ENCODE measurements around the gene DDX55. TPM values are rescaled to one million over a fixed set of nuclear protein-coding genes. Genes with fewer than 3 reads are reported as not detected.

DDX55 gene
- total and polyA plus RNA-seq, 2 donors (not counting 1 experiment from before 2014, with no cell fraction given): 11.2 to 14.9 TPM

DNA sequence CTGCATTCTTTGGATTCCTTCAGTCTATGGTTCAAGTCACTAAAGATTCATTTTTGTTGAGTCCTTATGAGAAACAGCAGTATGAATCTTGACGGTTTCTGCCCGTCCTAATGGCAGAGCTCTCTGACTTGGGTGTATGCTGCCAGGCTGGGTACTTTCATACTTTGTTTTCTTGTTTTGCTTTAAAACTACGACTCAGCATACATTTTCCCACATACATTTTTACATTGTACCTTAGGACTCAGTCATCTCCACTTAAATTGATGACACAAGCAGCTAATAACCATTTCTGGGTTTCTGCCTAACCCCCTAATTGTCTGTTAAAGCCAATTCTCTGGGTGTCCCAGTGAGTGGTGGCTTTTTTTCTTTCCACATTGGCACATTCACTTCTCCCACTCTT, 4.8 kb upstream of the DDX55 start:
- Histone ChIP-seq H2AFZ (ENCODE audit: low read length) (no peak overlapping the region), H3K4me2 (ENCODE audit: extremely low read depth, insufficient read depth, low read length) (no peak overlapping the region), H3K4me1 (ENCODE audit: control insufficient read depth, extremely low read depth, insufficient read depth, low read length) (no peaks in the 10 kb centered on the region), H3K27ac (ENCODE audit: insufficient read depth, low read length) (no peak overlapping the region), H3K9ac (ENCODE audit: insufficient read depth, low read length) (no peak overlapping the region), H3K4me3 (replicated peaks in 1 of 4; ENCODE audit: control extremely low read depth in 1 of 4, insufficient read depth in 1 of 4, low read depth in 3 of 4, low read length in 4 of 4) (no peak overlapping the region), H3K9me3 (ENCODE audit: control insufficient read depth, insufficient read depth, low read depth, low read length) (no peaks in the 10 kb centered on the region), H3K36me3 (ENCODE audit: control insufficient read depth, insufficient read depth, low read length) (peaks cover 5% of the 10 kb centered on the region), H3K27me3 (ENCODE audit: control insufficient read depth, insufficient read depth, low read length) (no peaks in the 10 kb centered on the region), H3K79me2 (ENCODE audit: control insufficient read depth, insufficient read depth, low read length) (peaks cover 30% of the 10 kb centered on the region), H4K20me1 (ENCODE audit: control insufficient read depth, extremely low read depth, insufficient read depth, low read length) (no peaks in the 10 kb centered on the region)
- DNase-seq (ENCODE audit: low read depth in 2 of 2): no peak
- TF ChIP-seq, protein P1, sequence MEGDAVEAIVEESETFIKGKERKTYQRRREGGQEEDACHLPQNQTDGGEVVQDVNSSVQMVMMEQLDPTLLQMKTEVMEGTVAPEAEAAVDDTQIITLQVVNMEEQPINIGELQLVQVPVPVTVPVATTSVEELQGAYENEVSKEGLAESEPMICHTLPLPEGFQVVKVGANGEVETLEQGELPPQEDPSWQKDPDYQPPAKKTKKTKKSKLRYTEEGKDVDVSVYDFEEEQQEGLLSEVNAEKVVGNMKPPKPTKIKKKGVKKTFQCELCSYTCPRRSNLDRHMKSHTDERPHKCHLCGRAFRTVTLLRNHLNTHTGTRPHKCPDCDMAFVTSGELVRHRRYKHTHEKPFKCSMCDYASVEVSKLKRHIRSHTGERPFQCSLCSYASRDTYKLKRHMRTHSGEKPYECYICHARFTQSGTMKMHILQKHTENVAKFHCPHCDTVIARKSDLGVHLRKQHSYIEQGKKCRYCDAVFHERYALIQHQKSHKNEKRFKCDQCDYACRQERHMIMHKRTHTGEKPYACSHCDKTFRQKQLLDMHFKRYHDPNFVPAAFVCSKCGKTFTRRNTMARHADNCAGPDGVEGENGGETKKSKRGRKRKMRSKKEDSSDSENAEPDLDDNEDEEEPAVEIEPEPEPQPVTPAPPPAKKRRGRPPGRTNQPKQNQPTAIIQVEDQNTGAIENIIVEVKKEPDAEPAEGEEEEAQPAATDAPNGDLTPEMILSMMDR (conservative IDR thresholded peaks at IDR 0.05 in 1 of 2, IDR thresholded peaks at IDR 0.05 in 1 of 2; ENCODE audit: low read depth in 1 of 2, low read length in 2 of 2): no peak
- TF ChIP-seq EZH2 (IDR thresholded peaks at IDR 0.05; ENCODE audit: low read length, missing control alignments): no peak

DNA sequence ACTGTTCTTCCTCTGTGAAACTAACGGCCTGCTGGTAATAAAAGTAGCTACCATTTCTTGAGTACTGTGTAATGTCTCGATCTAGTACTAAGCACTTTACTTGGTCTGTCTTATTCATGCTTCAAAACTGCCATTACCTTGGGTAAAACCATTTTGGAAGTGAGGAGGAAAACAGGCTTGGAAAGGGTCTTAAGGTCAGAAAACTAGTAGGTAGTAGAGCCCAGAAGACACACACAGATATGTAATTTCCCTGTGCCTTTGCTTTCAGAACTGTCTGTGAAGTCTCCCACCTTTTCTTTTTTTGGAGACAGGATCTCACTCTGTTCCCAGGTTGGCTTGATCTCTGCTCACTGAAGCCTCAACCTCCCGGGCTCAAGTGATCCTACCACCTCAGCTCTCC, 3.4 kb upstream of the DDX55 start:
- Histone ChIP-seq H3K9ac (ENCODE audit: insufficient read depth, low read length) (no peak overlapping the region), H3K4me2 (ENCODE audit: extremely low read depth, insufficient read depth, low read length) (no peak overlapping the region), H2AFZ (ENCODE audit: low read length) (no peak overlapping the region), H3K79me2 (ENCODE audit: control insufficient read depth, insufficient read depth, low read length) (peaks cover 35% of the 10 kb centered on the region), H3K27me3 (ENCODE audit: control insufficient read depth, insufficient read depth, low read length) (no peaks in the 10 kb centered on the region), H4K20me1 (ENCODE audit: control insufficient read depth, extremely low read depth, insufficient read depth, low read length) (no peaks in the 10 kb centered on the region), H3K36me3 (ENCODE audit: control insufficient read depth, insufficient read depth, low read length) (peaks cover 3% of the 10 kb centered on the region), H3K4me1 (ENCODE audit: control insufficient read depth, extremely low read depth, insufficient read depth, low read length) (no peaks in the 10 kb centered on the region), H3K9me3 (ENCODE audit: control insufficient read depth, insufficient read depth, low read depth, low read length) (no peaks in the 10 kb centered on the region), H3K27ac (ENCODE audit: insufficient read depth, low read length) (no peak overlapping the region), H3K4me3 (replicated peaks in 1 of 4; ENCODE audit: control extremely low read depth in 1 of 4, insufficient read depth in 1 of 4, low read depth in 3 of 4, low read length in 4 of 4) (no peak overlapping the region)
- no peak for DNase-seq (ENCODE audit: low read depth in 2 of 2)
- TF ChIP-seq EZH2 (IDR thresholded peaks at IDR 0.05; ENCODE audit: low read length, missing control alignments): no peak
- TF ChIP-seq, protein P1 (conservative IDR thresholded peaks at IDR 0.05 in 1 of 2, IDR thresholded peaks at IDR 0.05 in 1 of 2; ENCODE audit: low read depth in 1 of 2, low read length in 2 of 2): no peak

DNA sequence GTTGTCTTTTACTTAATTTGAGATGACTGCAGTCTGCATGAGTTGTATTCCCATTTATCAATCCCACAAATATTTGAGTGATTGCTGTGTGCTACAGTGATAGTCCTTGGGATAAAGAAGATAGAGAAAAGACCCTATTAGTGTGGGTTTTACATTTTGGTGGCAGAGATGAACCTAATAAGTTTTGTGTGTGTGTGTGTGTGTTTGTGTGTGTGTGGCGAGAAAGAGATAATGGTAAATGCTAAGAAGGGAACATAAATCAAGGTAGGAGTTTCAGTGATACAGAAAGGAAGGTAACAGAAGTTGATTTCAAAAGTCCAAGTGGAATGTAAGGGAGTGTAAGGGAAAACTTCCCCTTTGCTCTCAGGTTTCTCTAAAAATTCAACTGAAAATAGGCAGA, 2.6 kb upstream of the DDX55 start:
- peaks cover 38% of the 10 kb centered on the region for H3K79me2 ChIP-seq (ENCODE audit: control insufficient read depth, insufficient read depth, low read length)

More for the DNA sequence above, 2.6 kb upstream of the DDX55 start:
- Histone ChIP-seq H3K9ac (ENCODE audit: insufficient read depth, low read length) (no peak overlapping the region), H3K4me2 (ENCODE audit: extremely low read depth, insufficient read depth, low read length) (no peak overlapping the region), H3K36me3 (ENCODE audit: control insufficient read depth, insufficient read depth, low read length) (peaks cover 3% of the 10 kb centered on the region), H3K9me3 (ENCODE audit: control insufficient read depth, insufficient read depth, low read depth, low read length) (no peaks in the 10 kb centered on the region), H3K4me3 (replicated peaks in 1 of 4; ENCODE audit: control extremely low read depth in 1 of 4, insufficient read depth in 1 of 4, low read depth in 3 of 4, low read length in 4 of 4) (no peak overlapping the region), H3K27me3 (ENCODE audit: control insufficient read depth, insufficient read depth, low read length) (no peaks in the 10 kb centered on the region), H3K27ac (ENCODE audit: insufficient read depth, low read length) (no peak overlapping the region), H4K20me1 (ENCODE audit: control insufficient read depth, extremely low read depth, insufficient read depth, low read length) (no peaks in the 10 kb centered on the region), H2AFZ (ENCODE audit: low read length) (no peak overlapping the region), H3K4me1 (ENCODE audit: control insufficient read depth, extremely low read depth, insufficient read depth, low read length) (no peaks in the 10 kb centered on the region)
- TF ChIP-seq, protein P1 (conservative IDR thresholded peaks at IDR 0.05 in 1 of 2, IDR thresholded peaks at IDR 0.05 in 1 of 2; ENCODE audit: low read depth in 1 of 2, low read length in 2 of 2): no peak
- no peak for TF ChIP-seq EZH2 (IDR thresholded peaks at IDR 0.05; ENCODE audit: low read length, missing control alignments)
- DNase-seq (ENCODE audit: low read depth in 2 of 2): no peak

Data from fibroblast of lung (primary cell).